ENCODE results near the gene PDE6D.

Gene PDE6D

GRCh38 chr2:231689124-231689893, 91.8 kb downstream of the PDE6D start (continued):
- TF ChIP-seq ZNF155 (tag by site-specific recombination; IDR thresholded peaks at IDR 0.05) = no peak
- TF ChIP-seq ZNF585B (tag by site-specific recombination; IDR thresholded peaks at IDR 0.05) = no peak
- TF ChIP-seq ZBTB48 (tag by site-specific recombination; IDR thresholded peaks at IDR 0.05) = no peak
- no peak for TF ChIP-seq TRIM28 (IDR thresholded peaks at IDR 0.05; ENCODE audit: borderline replicate concordance, low read length)
- no peak for TF ChIP-seq BCL6B (tag by site-specific recombination; IDR thresholded peaks at IDR 0.05)

- Histone ChIP-seq H3K36me3 (ENCODE audit: control insufficient read depth in 2 of 2, insufficient read depth in 1 of 2, low read length in 2 of 2) (no peaks in the 10 kb centered on the region), H3K4me3 (ENCODE audit: low read depth, low read length) (no peak overlapping the region), H3K9me3 (ENCODE audit: control insufficient read depth, insufficient read depth, low read depth, low read length) (no peaks in the 10 kb centered on the region), H3K27ac (ENCODE audit: extremely low read depth, low read depth, low read length) (no peak overlapping the region), H3K4me1 (ENCODE audit: control insufficient read depth, insufficient read depth, low read length) (no peaks in the 10 kb centered on the region)
- POLR2A ChIA-PET = interaction anchor here (0.8 kb wide), 1 partner anchor 18 kb away, joined by 3 read pairs; no protein-coding TSS in a partner anchor
- TF ChIP-seq ZNF707 (tag by site-specific recombination; IDR thresholded peaks at IDR 0.05) (no peak), KLF17 (tag by site-specific recombination; IDR thresholded peaks at IDR 0.05) (no peak), ZNF138 (tag by site-specific recombination; IDR thresholded peaks at IDR 0.05; ENCODE audit: borderline replicate concordance) (no peak), REPIN1 (tag by site-specific recombination; IDR thresholded peaks at IDR 0.05; ENCODE audit: low read depth) (no peak), ZNF280C (tag by site-specific recombination; IDR thresholded peaks at IDR 0.05) (no peak), ZEB2 (tag by site-specific recombination; IDR thresholded peaks at IDR 0.05) (no peak), ZNF596 (tag by site-specific recombination; IDR thresholded peaks at IDR 0.05) (no peak), HOXA7 (CRISPR knock-in tag; IDR thresholded peaks at IDR 0.05; ENCODE audit: borderline replicate concordance) (no peak), ZNF677 (tag by site-specific recombination; IDR thresholded peaks at IDR 0.05) (no peak), KLF1 (tag by site-specific recombination; IDR thresholded peaks at IDR 0.05) (no peak), KLF10 (tag by site-specific recombination; IDR thresholded peaks at IDR 0.05) (no peak), ZBTB44 (tag by site-specific recombination; IDR thresholded peaks at IDR 0.05) (no peak), ZNF302 (tag by site-specific recombination; IDR thresholded peaks at IDR 0.05; ENCODE audit: low read depth) (no peak), ZBTB48 (tag by site-specific recombination; IDR thresholded peaks at IDR 0.05) (no peak), PRDM2 (tag by site-specific recombination; IDR thresholded peaks at IDR 0.05; ENCODE audit: borderline replicate concordance) (no peak), ZNF362 (tag by site-specific recombination; IDR thresholded peaks at IDR 0.05) (no peak), ZNF555 (tag by site-specific recombination; conservative IDR thresholded peaks at IDR 0.05) (no peak), FEZF1 (tag by site-specific recombination; IDR thresholded peaks at IDR 0.05) (no peak), ZNF776 (tag by site-specific recombination; IDR thresholded peaks at IDR 0.05; ENCODE audit: borderline replicate concordance) (no peak)
- CTCF ChIA-PET = interaction anchor here (0.6 to 11.4 kb wide), 4 partner anchors 9 to 27 kb away, joined by 3 to 85 read pairs (median 22); no protein-coding TSS in a partner anchor
These were observed 92.4 kb downstream of the PDE6D start for GRCh38 chr2:231688719-231689118.

Measured in HEK293 (cell line).